Lung (tissue), 12 donors: ENCODE results near the gene HOXB1. TPM values are rescaled to one million over a fixed set of nuclear protein-coding genes. Genes with fewer than 3 reads are reported as not detected.

Experiments used
- ATAC-seq: fragments of 200-7000 bp; cut with Tn5 transposase; one replicate; pipeline ENCODE4 v1.9.1; 2020; ENCODE audit warnings: moderate number of reproducible peaks; ENCODE audit not compliant: insufficient read depth, low FRiP score
- DNase-seq, 3 donors: peaks; one replicate each; pipeline ENCODE4 v3.0.0-alpha.2; 2013 to 2017
- H3K27ac ChIP-seq, 2 donors: one replicate each; pipeline ENCODE4 v1.5.1; 2013; ENCODE audit warnings: mild to moderate bottlenecking in 2 of 2, moderate library complexity in 2 of 2, control low read depth in 1 of 2, inconsistent platforms in 1 of 2, low read depth in 1 of 2, low read length in 1 of 2
- H3K27me3 ChIP-seq, 3 donors: one replicate each; pipeline ENCODE4 v1.5.1; 2013; ENCODE audit warnings: low read length in 2 of 3; ENCODE audit not compliant: control insufficient read depth in 3 of 3, insufficient read depth in 3 of 3
- H3K36me3 ChIP-seq, 4 donors: one replicate each; pipeline ENCODE4 v1.5.1; 2013; ENCODE audit warnings: low read length in 4 of 4, mild to moderate bottlenecking in 1 of 4, moderate library complexity in 1 of 4; ENCODE audit not compliant: control insufficient read depth in 4 of 4, insufficient read depth in 4 of 4
- H3K4me1 ChIP-seq, 5 donors: one replicate each; pipeline ENCODE4 v1.5.1; 2013; ENCODE audit warnings: low read length in 5 of 5, mild to moderate bottlenecking in 2 of 5, moderate library complexity in 1 of 5; ENCODE audit not compliant: control insufficient read depth in 5 of 5, insufficient read depth in 5 of 5
- H3K4me3 ChIP-seq: one replicate; pipeline ENCODE4 v1.5.1; 2013; ENCODE audit warnings: mild to moderate bottlenecking, control low read depth, moderate library complexity
- H3K9ac ChIP-seq, 2 donors: one replicate each; pipeline ENCODE4 v1.5.1; 2013; ENCODE audit warnings: low read length in 2 of 2, control low read depth in 1 of 2; ENCODE audit not compliant: insufficient read depth in 1 of 2
- H3K9me3 ChIP-seq, 4 donors: one replicate each; pipeline ENCODE4 v1.5.1; 2013; ENCODE audit warnings: low read length in 3 of 4, mild to moderate bottlenecking in 1 of 4, moderate library complexity in 1 of 4; ENCODE audit not compliant: control insufficient read depth in 4 of 4, insufficient read depth in 3 of 4
- WGBS, 2 donors: extraction: QIAGEN DNeasy Blood & Tissue Kit; methylation state at CpG; one replicate each; pipeline ENCODE4 v1.1.7; 2013; 5-methylcytosine and 5-hydroxymethylcytosine counted together
- polyA plus RNA-seq, 2 donors: library from polyadenylated mRNA; stranded (reverse); fragments of 200-250 nt; gene quantifications; one replicate each; pipeline ENCODE4 v1.2.1, GENCODE V29; 2013
- total RNA-seq, 2 donors: library from RNA; depleted of rRNA in 1 of 2; stranded (reverse); fragments of >200 nt in 1 of 2; gene quantifications; one replicate each; pipeline ENCODE4 v1.2.1, GENCODE V29; 2014 to 2021
- TF ChIP-seq, protein P1 (sequence below): IDR thresholded peaks from 2 replicates; pipeline ENCODE4 v1.5.1; 2012; ENCODE audit warnings: mild to moderate bottlenecking; ENCODE audit errors: control extremely low read depth, extremely low read depth
- donor health status: control.
- donor health status: control.
- donor health status: Bipolar disorder and iron deficiency.
- donor health status: healthy.
- donor health status: DM: yes; HTN: yes; CAD: no.

HOXB1 gene
- total and polyA plus RNA-seq, 4 donors: not detected

DNA sequence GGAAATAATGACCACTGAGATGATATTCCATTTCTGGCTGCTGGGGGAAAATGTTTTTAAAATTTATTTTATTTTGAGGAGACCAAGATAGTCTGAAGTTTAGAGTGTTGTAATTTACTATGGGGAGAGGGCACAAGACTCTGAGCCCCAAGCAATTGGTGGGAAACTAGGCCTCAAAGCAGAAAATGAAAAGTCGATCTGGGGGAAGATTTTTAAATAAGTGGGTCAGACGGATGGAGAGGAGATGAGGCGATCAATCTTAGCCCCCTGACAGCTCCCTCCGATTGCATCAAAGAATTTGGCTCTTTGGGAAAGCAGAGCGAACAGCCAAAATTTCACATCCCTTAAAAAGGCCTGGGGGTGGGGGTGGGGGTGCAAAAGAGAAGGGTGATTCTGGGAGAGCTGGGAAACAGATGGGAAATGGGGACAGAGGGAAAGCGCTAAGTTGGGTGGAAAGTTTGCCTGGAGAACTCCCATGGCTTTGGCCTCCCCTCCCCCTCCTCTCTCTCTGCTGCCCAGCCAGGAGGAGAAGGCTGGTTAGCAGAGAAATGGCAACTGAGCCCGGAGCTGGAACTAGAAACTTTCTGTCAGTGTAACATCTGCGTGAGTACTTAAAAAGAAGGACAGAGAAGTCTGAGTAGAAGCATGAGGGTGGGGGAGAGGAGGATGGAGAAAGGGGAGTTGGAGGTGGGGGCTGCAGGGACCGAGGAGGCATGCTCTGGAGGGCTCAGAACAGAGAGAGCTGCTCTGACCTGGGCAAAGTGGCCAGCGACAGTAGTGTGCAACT, 15.5 kb upstream of the HOXB1 start:
- Histone ChIP-seq H3K27ac (peak overlapping the region in 1 of 2 donors; percentile 12), H3K9ac (peak overlapping the region; percentile 37 to 63), H3K27me3 (peaks cover 0 to 68% (median 1%) of the 10 kb centered on the region in 3 donors), H3K36me3 (peaks cover 0 to 27% (median 4%) of the 10 kb centered on the region in 4 donors), H3K4me3 (no peak overlapping the region), H3K4me1 (peaks cover 0 to 53% (median 7%) of the 10 kb centered on the region in 5 donors), H3K9me3 (no peaks in the 10 kb centered on the region)
- TF ChIP-seq, protein P1, sequence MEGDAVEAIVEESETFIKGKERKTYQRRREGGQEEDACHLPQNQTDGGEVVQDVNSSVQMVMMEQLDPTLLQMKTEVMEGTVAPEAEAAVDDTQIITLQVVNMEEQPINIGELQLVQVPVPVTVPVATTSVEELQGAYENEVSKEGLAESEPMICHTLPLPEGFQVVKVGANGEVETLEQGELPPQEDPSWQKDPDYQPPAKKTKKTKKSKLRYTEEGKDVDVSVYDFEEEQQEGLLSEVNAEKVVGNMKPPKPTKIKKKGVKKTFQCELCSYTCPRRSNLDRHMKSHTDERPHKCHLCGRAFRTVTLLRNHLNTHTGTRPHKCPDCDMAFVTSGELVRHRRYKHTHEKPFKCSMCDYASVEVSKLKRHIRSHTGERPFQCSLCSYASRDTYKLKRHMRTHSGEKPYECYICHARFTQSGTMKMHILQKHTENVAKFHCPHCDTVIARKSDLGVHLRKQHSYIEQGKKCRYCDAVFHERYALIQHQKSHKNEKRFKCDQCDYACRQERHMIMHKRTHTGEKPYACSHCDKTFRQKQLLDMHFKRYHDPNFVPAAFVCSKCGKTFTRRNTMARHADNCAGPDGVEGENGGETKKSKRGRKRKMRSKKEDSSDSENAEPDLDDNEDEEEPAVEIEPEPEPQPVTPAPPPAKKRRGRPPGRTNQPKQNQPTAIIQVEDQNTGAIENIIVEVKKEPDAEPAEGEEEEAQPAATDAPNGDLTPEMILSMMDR: no peak
- 34 to 41% methylated on average over 10 of the region's 10 CpGs for WGBS, 2 donors
- DNase-seq: peak; percentile 79 to 95 (median 89)
- no peak for ATAC-seq

DNA sequence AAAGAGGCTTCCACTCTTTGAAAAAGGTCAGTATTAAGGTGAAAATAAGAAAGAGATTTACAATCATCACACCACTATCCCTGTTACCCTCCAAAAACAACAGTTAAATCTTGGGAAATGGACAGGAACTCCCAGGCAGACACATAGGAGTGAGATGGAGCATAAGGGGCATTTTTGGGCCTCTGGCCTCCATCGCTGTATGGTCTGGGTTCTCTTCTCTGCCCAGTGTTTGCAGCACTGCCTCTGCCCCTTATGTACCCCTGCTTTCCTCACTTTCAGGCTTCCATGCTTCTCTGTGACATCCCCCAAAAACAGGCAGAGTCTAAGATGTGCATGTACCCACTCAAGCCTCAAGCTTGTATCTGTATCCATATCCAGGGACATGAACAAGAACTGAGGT, 14.7 kb upstream of the HOXB1 start:
- H3K27ac ChIP-seq: peak overlapping the region in 1 of 2 donors; percentile 37
- H3K4me3 ChIP-seq: no peak overlapping the region
- H3K9ac ChIP-seq: peak overlapping the region in 1 of 2 donors; percentile 63
- no peaks in the 10 kb centered on the region for H3K9me3 ChIP-seq
- DNase-seq (peak in 2 of 3 donors; percentile 10 to 47), ATAC-seq (no peak)
- peaks cover 0 to 55% (median 7%) of the 10 kb centered on the region in 5 donors for H3K4me1 ChIP-seq
- peaks cover 0 to 72% (median 3%) of the 10 kb centered on the region in 3 donors for H3K27me3 ChIP-seq
- TF ChIP-seq, protein P1: no peak
- WGBS, 2 donors: 88 to 92% methylated on average over 1 of the region's 1 CpG
- peaks cover 0 to 27% (median 4%) of the 10 kb centered on the region in 4 donors for H3K36me3 ChIP-seq

DNA sequence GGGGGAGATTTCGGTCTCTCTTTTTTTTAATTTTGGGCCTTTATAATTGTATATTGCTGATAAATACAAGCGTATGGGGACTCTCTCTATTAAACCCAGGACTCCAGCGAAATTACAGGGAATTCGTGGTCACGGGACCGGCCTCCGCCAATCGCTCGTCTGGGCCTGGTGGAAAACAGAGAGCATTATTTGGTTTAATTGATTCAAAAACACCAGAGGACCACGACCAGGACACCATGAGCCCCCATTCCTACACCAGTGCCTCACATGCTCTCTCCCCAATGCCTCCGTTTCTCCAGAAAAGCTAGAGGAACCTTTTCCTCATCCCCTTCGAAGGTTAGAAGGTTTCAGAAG, 14.2 kb upstream of the HOXB1 start, which contains the start of gene HOXB2:
TSS of gene HOXB2 (minus strand) at position 88 of the 354 bp plus-strand sequence. CDS start 198 bp downstream, outside the sequence.
- peak within 1 kb of the TSS; percentile 35 for H3K4me3 ChIP-seq
- WGBS, 2 donors: 18 to 25% methylated on average over 12 of the region's 12 CpGs
- H3K9ac ChIP-seq: peak within 1 kb of the TSS; percentile 76 to 95
- H3K27me3 ChIP-seq: peaks cover 0 to 72% (median 3%) of the 10 kb centered on the region in 3 donors
- H3K36me3 ChIP-seq: peaks cover 0 to 22% (median 3%) of the 10 kb centered on the region in 4 donors
- peak within 1 kb of the TSS; percentile 76 for H3K27ac ChIP-seq
- TF ChIP-seq, protein P1: no peak
- no peak for DNase-seq
- no peaks in the 10 kb centered on the region for H3K9me3 ChIP-seq
- H3K4me1 ChIP-seq: peaks cover 0 to 55% (median 5%) of the 10 kb centered on the region in 5 donors
- no peak for ATAC-seq
